Breast epithelium (tissue), 4 donors: ENCODE data around the gene CCDC85C. TPM values are rescaled to one million over a fixed set of nuclear protein-coding genes. Genes with fewer than 3 reads are reported as not detected.

Source experiments
- DNase-seq, 2 donors: peaks; one replicate each; pipeline ENCODE4 v3.0.0-alpha.2; 2019; ENCODE audit warnings: low spot score in 2 of 2
- H3K27ac ChIP-seq, 2 donors: fragments of 200-600 bp; sonication (generic) in 1 of 2; one replicate each; pipeline ENCODE4 v1.5.1; 2016 to 2019; ENCODE audit warnings: mild to moderate bottlenecking in 1 of 2
- H3K27me3 ChIP-seq, 2 donors: fragments of 200-600 bp; sonication (generic) in 1 of 2; one replicate each; pipeline versions ENCODE4 v1.5.1 to v1.6.0; 2017 to 2019; ENCODE audit warnings: control low read depth in 1 of 2, mild to moderate bottlenecking in 1 of 2
- H3K36me3 ChIP-seq: fragments of 200-600 bp; one replicate; pipeline ENCODE4 v1.5.1; 2019
- H3K4me1 ChIP-seq, 2 donors: fragments of 200-600 bp; sonication (generic); one replicate each; pipeline ENCODE4 v1.5.1; 2016 to 2019; ENCODE audit warnings: control low read depth in 1 of 2
- H3K4me3 ChIP-seq, 3 donors: fragments of 200-600 bp; sonication (generic); 1 replicate in 2 of 3; 2 replicates in 1 of 3; pipeline ENCODE4 v1.5.1; 2016 to 2019; ENCODE audit warnings: mild to moderate bottlenecking in 3 of 3, moderate library complexity in 2 of 3
- H3K9me3 ChIP-seq, 2 donors: fragments of 200-600 bp; sonication (generic) in 1 of 2; one replicate each; pipeline ENCODE4 v1.5.1; 2016 to 2019; ENCODE audit warnings: control low read depth in 1 of 2
- CTCF ChIP-seq, 3 donors: fragments of 450-650 bp; IDR thresholded peaks; one replicate each; pipeline ENCODE4 v1.5.1; 2016 to 2017; ENCODE audit warnings: antibody characterized with exemption in 3 of 3, mild to moderate bottlenecking in 3 of 3, moderate library complexity in 3 of 3
- POLR2A ChIP-seq: fragments of 450-650 bp; IDR thresholded peaks from one replicate; pipeline ENCODE4 v1.6.1; 2016; ENCODE audit warnings: antibody characterized with exemption, mild to moderate bottlenecking, moderate library complexity
- POLR2AphosphoS5 ChIP-seq, 3 donors: sonication (generic); formaldehyde crosslinking; IDR thresholded peaks; one replicate each; pipeline ENCODE4 v1.6.1; 2017; ENCODE audit warnings: antibody characterized with exemption in 3 of 3
- intact Hi-C: fragments of 100-400 bp; cut with DNase I; formaldehyde crosslinking; loops from one replicate; pipeline ENCODE4 v1.15.1; 2023; ENCODE audit warnings: low total_unique reads
- total RNA-seq, 3 donors: library from RNA; depleted of rRNA; stranded (reverse); fragments of >200 nt; gene quantifications; one replicate each; pipeline ENCODE4 v1.1.0, GENCODE V29; 2016

Gene CCDC85C
- total RNA-seq, 3 donors from 2014 or later, result 1.3 to 8.3 (median 4.3) TPM

- H3K27me3 ChIP-seq, result no peaks in the 10 kb centered on the region
- H3K4me3 ChIP-seq, result no peak overlapping the region
- TF ChIP-seq CTCF (IDR thresholded peaks at IDR 0.05) (no peak), POLR2A (no peak), POLR2AphosphoS5 (IDR thresholded peaks at IDR 0.05) (no peak)
- no peaks in the 10 kb centered on the region for H3K4me1 ChIP-seq
- no peak overlapping the region for H3K27ac ChIP-seq
- no peak for DNase-seq
- H3K36me3 ChIP-seq, result peaks cover 3% of the 10 kb centered on the region
- intact Hi-C loops, result no loop called here
- no peaks in the 10 kb centered on the region for H3K9me3 ChIP-seq
These were observed 142.5 kb downstream of the CCDC85C start for GRCh38 chr14:99461411-99462085.

GRCh38 chr14:99460793-99461192 lies 143.2 kb downstream of the CCDC85C start:
- no peak overlapping the region for H3K27ac ChIP-seq
- H3K27me3 ChIP-seq, result no peaks in the 10 kb centered on the region
- no peaks in the 10 kb centered on the region for H3K9me3 ChIP-seq
- no peak overlapping the region for H3K4me3 ChIP-seq
- no peaks in the 10 kb centered on the region for H3K4me1 ChIP-seq
- peaks cover 3% of the 10 kb centered on the region for H3K36me3 ChIP-seq
- intact Hi-C loops, result no loop called here
- no peak for DNase-seq
- TF ChIP-seq CTCF (IDR thresholded peaks at IDR 0.05) (no peak), POLR2AphosphoS5 (IDR thresholded peaks at IDR 0.05) (no peak), POLR2A (no peak)

- no peaks in the 10 kb centered on the region for H3K9me3 ChIP-seq
- no peaks in the 10 kb centered on the region for H3K27me3 ChIP-seq
- no peak for DNase-seq
- H3K27ac ChIP-seq, result no peak overlapping the region
- H3K36me3 ChIP-seq, result peaks cover 3% of the 10 kb centered on the region
- intact Hi-C loops, result no loop called here
- no peak overlapping the region for H3K4me3 ChIP-seq
- no peaks in the 10 kb centered on the region for H3K4me1 ChIP-seq
- no peak for TF ChIP-seq POLR2A
- no peak for TF ChIP-seq CTCF (IDR thresholded peaks at IDR 0.05)
- no peak for TF ChIP-seq POLR2AphosphoS5 (IDR thresholded peaks at IDR 0.05)
These were observed 144.4 kb downstream of the CCDC85C start for GRCh38 chr14:99459481-99460100.

GRCh38 chr14:99454246-99454645 lies 149.8 kb downstream of the CCDC85C start:
- no peaks in the 10 kb centered on the region for H3K9me3 ChIP-seq
- TF ChIP-seq POLR2A (no peak), CTCF (IDR thresholded peaks at IDR 0.05) (no peak), POLR2AphosphoS5 (IDR thresholded peaks at IDR 0.05) (no peak)
- intact Hi-C loops, result no loop called here

GRCh38 chr14:99452968-99453367 lies 151.0 kb downstream of the CCDC85C start:
- TF ChIP-seq CTCF (IDR thresholded peaks at IDR 0.05) (no peak), POLR2A (no peak)
- H3K27ac ChIP-seq, result no peak overlapping the region
- no peak for DNase-seq
- no peaks in the 10 kb centered on the region for H3K27me3 ChIP-seq
- H3K4me1 ChIP-seq, result no peaks in the 10 kb centered on the region
- intact Hi-C loops, result no loop called here
- no peak overlapping the region for H3K4me3 ChIP-seq
- peaks cover 3% of the 10 kb centered on the region for H3K36me3 ChIP-seq
- no peaks in the 10 kb centered on the region for H3K9me3 ChIP-seq

More at GRCh38 chr14:99454246-99454645, 149.8 kb downstream of the CCDC85C start:
- Histone ChIP-seq H3K27me3 (no peaks in the 10 kb centered on the region), H3K4me3 (no peak overlapping the region), H3K4me1 (no peaks in the 10 kb centered on the region), H3K27ac (no peak overlapping the region), H3K36me3 (peaks cover 3% of the 10 kb centered on the region)
- DNase-seq, result no peak
